HEK293 (cell line): Measurements from ENCODE around the gene S100A4.
A peak's percentile ranks its signal among the peaks of the same experiment; 100 is the strongest.

Experiments used
- ATF2 ChIP-seq: fragments of 450-650 bp; formaldehyde crosslinking; IDR thresholded peaks from 2 replicates; pipeline ENCODE4 v1.5.1; 2016; ENCODE audit warnings: missing biosample characterization, missing genetic modification characterization, low read depth
- HOXC10 ChIP-seq: sonication (generic); formaldehyde crosslinking; IDR thresholded peaks from 2 replicates; pipeline ENCODE4 v1.8.1; 2023; ENCODE audit warnings: mild to moderate bottlenecking, missing genetic modification reagents
- KLF16 ChIP-seq: fragments of 450-650 bp; formaldehyde crosslinking; IDR thresholded peaks from 2 replicates; pipeline ENCODE4 v1.5.1; 2017; ENCODE audit warnings: missing biosample characterization, missing genetic modification characterization
- RBAK ChIP-seq: fragments of 450-650 bp; formaldehyde crosslinking; IDR thresholded peaks from 2 replicates; pipeline ENCODE4 v1.5.1; 2016; ENCODE audit warnings: missing biosample characterization, missing genetic modification characterization
- TSHZ1 ChIP-seq: fragments of 450-650 bp; formaldehyde crosslinking; IDR thresholded peaks from 2 replicates; pipeline ENCODE4 v1.5.1; 2016; ENCODE audit warnings: missing biosample characterization, missing genetic modification characterization, borderline replicate concordance
- ZEB2 ChIP-seq: fragments of 450-650 bp; formaldehyde crosslinking; IDR thresholded peaks from 2 replicates; pipeline ENCODE4 v1.5.1; 2016; ENCODE audit warnings: missing biosample characterization, missing genetic modification characterization
- ZFP69B ChIP-seq: fragments of 450-650 bp; formaldehyde crosslinking; IDR thresholded peaks from 2 replicates; pipeline ENCODE4 v1.5.1; 2016; ENCODE audit warnings: missing biosample characterization, missing genetic modification characterization
- ZNF174 ChIP-seq: fragments of 450-650 bp; formaldehyde crosslinking; IDR thresholded peaks from 2 replicates; pipeline ENCODE4 v1.5.0; 2017; ENCODE audit warnings: missing biosample characterization, mild to moderate bottlenecking, missing genetic modification characterization
- ZNF175 ChIP-seq: fragments of 450-650 bp; formaldehyde crosslinking; IDR thresholded peaks from 2 replicates; pipeline ENCODE4 v1.5.1; 2016; ENCODE audit warnings: missing biosample characterization, missing genetic modification characterization
- ZNF19 ChIP-seq: fragments of 450-650 bp; formaldehyde crosslinking; IDR thresholded peaks from 2 replicates; pipeline ENCODE4; 2016; ENCODE audit warnings: missing biosample characterization, missing genetic modification characterization, low read depth
- ZNF2 ChIP-seq: fragments of 450-650 bp; formaldehyde crosslinking; IDR thresholded peaks from 2 replicates; pipeline ENCODE4 v1.5.1; 2016; ENCODE audit warnings: missing biosample characterization, missing genetic modification characterization
- ZNF211 ChIP-seq: fragments of 450-650 bp; formaldehyde crosslinking; IDR thresholded peaks from 2 replicates; pipeline ENCODE4 v1.5.1; 2016; ENCODE audit warnings: low read depth, missing biosample characterization, missing genetic modification characterization
- ZNF248 ChIP-seq: fragments of 450-650 bp; formaldehyde crosslinking; IDR thresholded peaks from 2 replicates; pipeline ENCODE4 v1.5.1; 2017; ENCODE audit warnings: missing biosample characterization, missing genetic modification characterization
- ZNF394 ChIP-seq: fragments of 450-650 bp; formaldehyde crosslinking; IDR thresholded peaks from 2 replicates; pipeline ENCODE4 v1.5.1; 2016; ENCODE audit warnings: missing biosample characterization, missing genetic modification characterization, mild to moderate bottlenecking, moderate library complexity, borderline replicate concordance
- ZNF529 ChIP-seq: fragments of 450-650 bp; formaldehyde crosslinking; IDR thresholded peaks from 2 replicates; pipeline ENCODE4 v1.5.1; 2017; ENCODE audit warnings: missing genetic modification characterization, missing biosample characterization; ENCODE audit not compliant: insufficient replicate concordance
- ZNF548 ChIP-seq: fragments of 450-650 bp; formaldehyde crosslinking; IDR thresholded peaks from 2 replicates; pipeline ENCODE4 v1.5.1; 2016; ENCODE audit warnings: missing biosample characterization, missing genetic modification characterization
- ZNF558 ChIP-seq: fragments of 450-650 bp; formaldehyde crosslinking; IDR thresholded peaks from 2 replicates; pipeline ENCODE4 v1.5.1; 2016; ENCODE audit warnings: missing biosample characterization, missing genetic modification characterization
- ZNF596 ChIP-seq: fragments of 450-650 bp; IDR thresholded peaks from 2 replicates; pipeline ENCODE4 v1.5.0; 2018; ENCODE audit warnings: missing biosample characterization, mild to moderate bottlenecking, missing genetic modification characterization, moderate library complexity
- ZNF658 ChIP-seq: fragments of 450-650 bp; formaldehyde crosslinking; IDR thresholded peaks from 2 replicates; pipeline ENCODE4; 2016; ENCODE audit warnings: missing biosample characterization, missing genetic modification characterization
- ZNF785 ChIP-seq: fragments of 450-650 bp; formaldehyde crosslinking; IDR thresholded peaks from 2 replicates; pipeline ENCODE4 v1.5.1; 2016; ENCODE audit warnings: missing biosample characterization, missing genetic modification characterization
- ZNF830 ChIP-seq: fragments of 450-650 bp; IDR thresholded peaks from 2 replicates; pipeline ENCODE4 v1.5.0; 2018; ENCODE audit warnings: missing biosample characterization, missing genetic modification characterization, low read depth, mild to moderate bottlenecking, moderate library complexity
- ZSCAN18 ChIP-seq: fragments of 450-650 bp; formaldehyde crosslinking; IDR thresholded peaks from 2 replicates; pipeline ENCODE4 v1.5.1; 2016; ENCODE audit warnings: missing biosample characterization, missing genetic modification characterization
- TF ChIP-seq, protein P1 (sequence below): fragments of 450-650 bp; formaldehyde crosslinking; IDR thresholded peaks from 2 replicates; pipeline ENCODE4 v1.5.1; 2017; ENCODE audit warnings: missing biosample characterization, mild to moderate bottlenecking, missing genetic modification characterization, moderate library complexity
- TF ChIP-seq, protein P2 (sequence below): fragments of 450-650 bp; formaldehyde crosslinking; IDR thresholded peaks from 2 replicates; pipeline ENCODE4 v1.5.1; 2016; ENCODE audit warnings: missing biosample characterization, missing genetic modification characterization, low read depth
- TF ChIP-seq, protein P3 (sequence below): fragments of 450-650 bp; formaldehyde crosslinking; IDR thresholded peaks from 2 replicates; pipeline ENCODE4 v1.5.1; 2016; ENCODE audit warnings: missing biosample characterization, missing genetic modification characterization

S100A4 gene

DNA sequence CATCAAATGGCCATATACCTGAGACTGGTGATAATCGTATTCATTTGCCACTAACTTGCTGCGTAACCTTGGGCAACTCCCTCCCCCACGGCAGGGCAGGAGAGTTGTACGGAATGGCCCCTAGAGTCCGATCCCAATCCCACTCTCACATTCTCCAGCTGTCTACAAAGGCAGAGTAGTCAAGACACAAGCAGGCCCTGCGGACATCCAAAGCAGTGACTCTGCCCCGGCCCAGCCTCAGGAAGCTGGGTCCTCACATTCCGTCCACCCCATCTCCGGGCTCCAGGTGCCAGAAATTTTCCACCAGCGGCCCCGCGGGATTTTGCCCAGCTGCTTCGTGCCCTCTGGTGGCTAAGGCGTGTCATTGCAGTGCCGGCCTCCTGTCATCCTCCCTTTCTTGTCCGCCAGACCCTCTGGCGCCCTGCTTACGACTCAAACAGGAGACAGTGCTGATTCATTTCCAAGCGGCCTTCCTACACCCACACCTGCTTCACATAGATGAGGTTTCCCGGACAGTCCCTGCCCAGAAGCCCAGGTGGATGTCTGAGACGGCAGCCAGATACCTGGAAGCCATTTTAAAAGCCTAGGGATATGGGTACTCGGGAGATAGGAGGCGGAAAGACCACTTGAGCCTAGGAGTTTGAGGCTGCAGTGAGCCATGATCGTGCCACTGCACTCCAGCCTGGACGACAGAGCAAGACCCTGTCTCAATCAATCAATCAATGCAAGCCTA lies 22.9 kb upstream of the S100A4 start (continued):
- TF ChIP-seq TSHZ1 (tag by site-specific recombination) (no peak), ZNF211 (tag by site-specific recombination) (no peak), ZFP69B (tag by site-specific recombination) (no peak), HOXC10 (CRISPR knock-in tag) (no peak), ZNF175 (tag by site-specific recombination) (no peak), ZEB2 (tag by site-specific recombination) (peak; percentile 71; the same call in 1 of the 2 replicates), ZNF529 (tag by site-specific recombination) (no peak), ZSCAN18 (tag by site-specific recombination) (no peak), ZNF785 (no peak), ZNF2 (tag by site-specific recombination) (peak; percentile 86), ZNF596 (tag by site-specific recombination) (no peak), ZNF394 (no peak; the same call in 1 of the 2 replicates), ZNF558 (0 out of 2 replicates have a peak, but pooled peaks have one; percentile 20), ZNF19 (tag by site-specific recombination) (no peak), ZNF174 (tag by site-specific recombination) (no peak), KLF16 (no peak; the same call in 1 of the 2 replicates), ATF2 (tag by site-specific recombination) (no peak), ZNF248 (tag by site-specific recombination) (no peak), ZNF548 (no peak), RBAK (no peak), ZNF830 (tag by site-specific recombination) (no peak), ZNF658 (no peak)
- TF ChIP-seq, protein P1, sequence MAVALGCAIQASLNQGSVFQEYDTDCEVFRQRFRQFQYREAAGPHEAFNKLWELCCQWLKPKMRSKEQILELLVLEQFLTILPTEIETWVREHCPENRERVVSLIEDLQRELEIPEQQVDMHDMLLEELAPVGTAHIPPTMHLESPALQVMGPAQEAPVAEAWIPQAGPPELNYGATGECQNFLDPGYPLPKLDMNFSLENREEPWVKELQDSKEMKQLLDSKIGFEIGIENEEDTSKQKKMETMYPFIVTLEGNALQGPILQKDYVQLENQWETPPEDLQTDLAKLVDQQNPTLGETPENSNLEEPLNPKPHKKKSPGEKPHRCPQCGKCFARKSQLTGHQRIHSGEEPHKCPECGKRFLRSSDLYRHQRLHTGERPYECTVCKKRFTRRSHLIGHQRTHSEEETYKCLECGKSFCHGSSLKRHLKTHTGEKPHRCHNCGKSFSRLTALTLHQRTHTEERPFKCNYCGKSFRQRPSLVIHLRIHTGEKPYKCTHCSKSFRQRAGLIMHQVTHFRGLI (tag by site-specific recombination), result no peak
- TF ChIP-seq, protein P2, sequence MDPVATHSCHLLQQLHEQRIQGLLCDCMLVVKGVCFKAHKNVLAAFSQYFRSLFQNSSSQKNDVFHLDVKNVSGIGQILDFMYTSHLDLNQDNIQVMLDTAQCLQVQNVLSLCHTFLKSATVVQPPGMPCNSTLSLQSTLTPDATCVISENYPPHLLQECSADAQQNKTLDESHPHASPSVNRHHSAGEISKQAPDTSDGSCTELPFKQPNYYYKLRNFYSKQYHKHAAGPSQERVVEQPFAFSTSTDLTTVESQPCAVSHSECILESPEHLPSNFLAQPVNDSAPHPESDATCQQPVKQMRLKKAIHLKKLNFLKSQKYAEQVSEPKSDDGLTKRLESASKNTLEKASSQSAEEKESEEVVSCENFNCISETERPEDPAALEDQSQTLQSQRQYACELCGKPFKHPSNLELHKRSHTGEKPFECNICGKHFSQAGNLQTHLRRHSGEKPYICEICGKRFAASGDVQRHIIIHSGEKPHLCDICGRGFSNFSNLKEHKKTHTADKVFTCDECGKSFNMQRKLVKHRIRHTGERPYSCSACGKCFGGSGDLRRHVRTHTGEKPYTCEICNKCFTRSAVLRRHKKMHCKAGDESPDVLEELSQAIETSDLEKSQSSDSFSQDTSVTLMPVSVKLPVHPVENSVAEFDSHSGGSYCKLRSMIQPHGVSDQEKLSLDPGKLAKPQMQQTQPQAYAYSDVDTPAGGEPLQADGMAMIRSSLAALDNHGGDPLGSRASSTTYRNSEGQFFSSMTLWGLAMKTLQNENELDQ (tag by site-specific recombination), result no peak
- TF ChIP-seq, protein P3, sequence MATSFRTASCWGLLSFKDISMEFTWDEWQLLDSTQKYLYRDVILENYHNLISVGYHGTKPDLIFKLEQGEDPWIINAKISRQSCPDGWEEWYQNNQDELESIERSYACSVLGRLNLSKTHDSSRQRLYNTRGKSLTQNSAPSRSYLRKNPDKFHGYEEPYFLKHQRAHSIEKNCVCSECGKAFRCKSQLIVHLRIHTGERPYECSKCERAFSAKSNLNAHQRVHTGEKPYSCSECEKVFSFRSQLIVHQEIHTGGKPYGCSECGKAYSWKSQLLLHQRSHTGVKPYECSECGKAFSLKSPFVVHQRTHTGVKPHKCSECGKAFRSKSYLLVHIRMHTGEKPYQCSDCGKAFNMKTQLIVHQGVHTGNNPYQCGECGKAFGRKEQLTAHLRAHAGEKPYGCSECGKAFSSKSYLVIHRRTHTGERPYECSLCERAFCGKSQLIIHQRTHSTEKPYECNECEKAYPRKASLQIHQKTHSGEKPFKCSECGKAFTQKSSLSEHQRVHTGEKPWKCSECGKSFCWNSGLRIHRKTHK (tag by site-specific recombination), result no peak
